Calu3 (cell line): ENCODE data around the gene TCF15. TPM values are rescaled to one million over a fixed set of nuclear protein-coding genes. Genes with fewer than 3 reads are reported as not detected.

Experiments used
- BruUV-seq: library from RNA; stranded (reverse); fragments of 400-500 nt; replicated peaks from 2 replicates; lab custom pipeline; 2021; lab: Mats Ljungman, UMichigan
- CTCF ChIA-PET: fragments of 300-600 bp; sonication (Branson Sonifier 250); formaldehyde crosslinking; loops from one replicate; lab custom pipeline; 2022; ENCODE audit warnings: antibody characterized with exemption; lab: Charles Lee
- DNase-seq: peaks from one replicate; pipeline ENCODE4 v3.0.0; 2022
- H3K27ac Mint-ChIP-seq: one replicate; pipeline ENCODE4 v1.8.0; 2022; ENCODE audit warnings: mixed read lengths; ENCODE audit not compliant: unreplicated experiment
- H3K27me3 Mint-ChIP-seq: one replicate; pipeline ENCODE4 v1.8.0; 2022; ENCODE audit warnings: mixed read lengths; ENCODE audit not compliant: unreplicated experiment
- H3K36me3 Mint-ChIP-seq: one replicate; pipeline ENCODE4 v1.8.0; 2022; ENCODE audit warnings: mild to moderate bottlenecking, moderate library complexity, mixed read lengths; ENCODE audit not compliant: insufficient read depth, unreplicated experiment
- H3K4me1 Mint-ChIP-seq: one replicate; pipeline ENCODE4 v1.8.0; 2022; ENCODE audit warnings: mild to moderate bottlenecking, low read depth, mixed read lengths; ENCODE audit not compliant: unreplicated experiment
- H3K4me3 Mint-ChIP-seq: one replicate; pipeline ENCODE4 v1.8.0; 2022; ENCODE audit warnings: mild to moderate bottlenecking, low read depth, moderate library complexity, mixed read lengths; ENCODE audit not compliant: unreplicated experiment
- H3K9me3 Mint-ChIP-seq: one replicate; pipeline ENCODE4 v1.8.0; 2022; ENCODE audit warnings: low read depth, mixed read lengths; ENCODE audit not compliant: unreplicated experiment
- CTCF ChIP-seq: fragments of 200-600 bp; IDR thresholded peaks from one replicate; pipeline ENCODE4 v1.8.0; 2022; ENCODE audit warnings: antibody characterized with exemption; ENCODE audit not compliant: unreplicated experiment
- intact Hi-C: fragments of 100-400 bp; cut with micrococcal nuclease; formaldehyde crosslinking; loops from one replicate; pipeline ENCODE4 v1.10.0; 2022; ENCODE audit not compliant: unreplicated experiment
- total RNA-seq: library from RNA; stranded (reverse); gene quantifications from 2 replicates; pipeline ENCODE4 v1.2.3, GENCODE V29; 2022

The TCF15 gene
- total RNA-seq, 1 experiment from 2014 or later, result not detected

DNA sequence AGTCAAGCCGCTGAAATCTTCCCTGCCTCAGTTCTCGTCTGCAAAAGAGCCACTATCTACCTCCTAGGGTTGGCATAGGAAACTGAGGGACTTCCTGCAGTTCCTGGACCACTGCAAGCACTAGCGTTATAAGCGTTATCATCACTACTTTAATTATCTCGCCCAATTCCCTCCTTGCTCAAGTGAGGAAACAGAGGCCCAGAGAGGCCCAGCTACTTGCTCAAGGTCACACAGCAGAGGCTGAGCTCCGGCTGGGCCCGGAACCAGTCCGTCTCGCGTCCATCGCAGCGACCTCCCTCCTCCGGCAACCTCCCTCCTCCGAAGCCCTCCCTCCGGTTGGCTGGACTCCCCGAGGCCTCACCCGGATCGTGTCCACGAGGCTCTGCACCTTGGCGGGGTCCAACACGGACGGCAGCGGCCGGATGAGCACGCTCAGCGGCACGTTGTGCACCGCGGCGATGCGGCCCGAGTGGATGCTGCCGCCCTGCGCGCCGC, 42.6 kb upstream of the TCF15 start:
- Mint-ChIP-seq H3K36me3 (peaks cover 29% of the 10 kb centered on the region), H3K27me3 (peaks cover 8% of the 10 kb centered on the region), H3K4me1 (peaks cover 17% of the 10 kb centered on the region), H3K4me3 (peak overlapping the region; percentile 83), H3K27ac (peak overlapping the region; percentile 19), H3K9me3 (no peaks in the 10 kb centered on the region)
- no TSS peak for BruUV-seq
- TF ChIP-seq CTCF, result no peak
- DNase-seq, result peak; percentile 20
- intact Hi-C loops, result loop anchor here (5.0 kb wide), 1 partner anchor 85 kb away; no protein-coding TSS in a partner anchor
- CTCF ChIA-PET, result interaction anchor here (0.9 kb wide), 1 partner anchor 14 kb away, joined by 4 read pairs; no protein-coding TSS in a partner anchor

DNA sequence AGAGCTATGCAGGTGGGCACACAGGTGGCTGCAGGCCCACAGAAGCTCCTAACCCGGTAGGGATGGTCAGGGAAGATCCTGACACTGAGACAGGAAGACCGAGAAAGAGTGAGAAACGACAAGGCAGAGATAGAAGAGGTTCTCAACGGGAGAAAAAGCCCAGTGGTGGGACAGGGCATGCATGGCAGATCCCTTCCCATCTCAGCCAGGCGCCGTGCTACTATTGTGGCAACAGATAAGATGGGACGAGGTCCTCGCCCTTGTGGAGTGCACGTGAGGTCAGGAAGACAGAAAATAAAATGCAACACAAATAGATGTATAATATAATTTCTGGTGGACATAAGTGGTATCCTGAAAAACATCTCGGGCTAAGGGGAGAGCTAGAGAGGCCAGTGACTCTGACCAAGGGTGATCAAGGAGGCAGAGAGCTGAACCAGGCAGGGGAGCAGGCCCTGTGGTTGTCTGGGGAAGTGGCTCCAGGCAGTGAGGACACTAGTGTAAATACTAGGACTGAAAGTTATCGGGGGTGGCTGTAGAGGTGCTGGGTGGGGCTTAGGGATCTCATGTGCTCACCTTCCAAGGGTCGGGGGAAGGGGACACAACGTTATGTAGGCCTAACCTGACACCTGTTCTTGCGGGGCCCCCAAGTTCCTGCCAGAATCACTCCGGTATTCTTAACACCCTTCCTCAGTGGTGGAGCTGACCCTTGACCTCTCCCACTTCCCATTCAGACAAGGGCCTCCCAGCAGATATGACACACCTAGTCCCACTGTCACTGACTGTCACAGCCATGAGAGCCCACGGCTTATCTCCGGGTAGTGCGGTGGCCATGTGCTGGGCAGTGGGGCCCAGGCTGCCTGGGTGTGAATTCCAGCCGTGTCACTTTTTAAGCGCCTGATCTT, 41.9 kb upstream of the TCF15 start:
- H3K27ac Mint-ChIP-seq, result peak overlapping the region; percentile 19
- CTCF ChIA-PET, result interaction anchor here (0.6 to 0.9 kb wide), 2 partner anchors 15 to 167 kb away, joined by 3 to 4 read pairs; no protein-coding TSS in a partner anchor
- no peak for TF ChIP-seq CTCF
- H3K36me3 Mint-ChIP-seq, result peaks cover 29% of the 10 kb centered on the region
- H3K9me3 Mint-ChIP-seq, result no peaks in the 10 kb centered on the region
- DNase-seq, result no peak
- H3K4me1 Mint-ChIP-seq, result peaks cover 17% of the 10 kb centered on the region
- intact Hi-C loops, result loop anchor here (5.0 kb wide), 1 partner anchor 85 kb away; no protein-coding TSS in a partner anchor
- peaks cover under 1% of the 10 kb centered on the region for H3K27me3 Mint-ChIP-seq
- peak overlapping the region; percentile 83 for H3K4me3 Mint-ChIP-seq
- BruUV-seq, result no TSS peak

GRCh38 chr20:650954-651353, 40.8 kb upstream of the TCF15 start:
- Mint-ChIP-seq H3K27ac (no peak overlapping the region), H3K36me3 (peaks cover 29% of the 10 kb centered on the region), H3K4me3 (no peak overlapping the region), H3K27me3 (no peaks in the 10 kb centered on the region), H3K4me1 (peaks cover 17% of the 10 kb centered on the region), H3K9me3 (no peaks in the 10 kb centered on the region)
- DNase-seq, result no peak
- TF ChIP-seq CTCF, result no peak
- intact Hi-C loops, result loop anchor here (5.0 kb wide), 1 partner anchor 86 kb away; no protein-coding TSS in a partner anchor
- BruUV-seq, result TSS peak; percentile 13
- CTCF ChIA-PET, result interaction anchor here (0.6 kb wide), 1 partner anchor 168 kb away, joined by 3 read pairs; no protein-coding TSS in a partner anchor

- Mint-ChIP-seq H3K36me3 (peaks cover 25% of the 10 kb centered on the region), H3K27me3 (no peaks in the 10 kb centered on the region), H3K4me1 (peaks cover 17% of the 10 kb centered on the region), H3K27ac (no peak overlapping the region), H3K4me3 (no peak overlapping the region), H3K9me3 (no peaks in the 10 kb centered on the region)
- intact Hi-C loops, result loop anchor here (5.0 kb wide), 1 partner anchor 87 kb away; no protein-coding TSS in a partner anchor
- no peak for DNase-seq
- CTCF ChIA-PET, result no interaction called here
- no peak for TF ChIP-seq CTCF
- no TSS peak for BruUV-seq
These were observed 40.2 kb upstream of the TCF15 start for GRCh38 chr20:650281-650680.
